ENCODE measurements around the gene REM2.
A peak's percentile ranks its signal among the peaks of the same experiment; 100 is the strongest.

The REM2 gene

DNA sequence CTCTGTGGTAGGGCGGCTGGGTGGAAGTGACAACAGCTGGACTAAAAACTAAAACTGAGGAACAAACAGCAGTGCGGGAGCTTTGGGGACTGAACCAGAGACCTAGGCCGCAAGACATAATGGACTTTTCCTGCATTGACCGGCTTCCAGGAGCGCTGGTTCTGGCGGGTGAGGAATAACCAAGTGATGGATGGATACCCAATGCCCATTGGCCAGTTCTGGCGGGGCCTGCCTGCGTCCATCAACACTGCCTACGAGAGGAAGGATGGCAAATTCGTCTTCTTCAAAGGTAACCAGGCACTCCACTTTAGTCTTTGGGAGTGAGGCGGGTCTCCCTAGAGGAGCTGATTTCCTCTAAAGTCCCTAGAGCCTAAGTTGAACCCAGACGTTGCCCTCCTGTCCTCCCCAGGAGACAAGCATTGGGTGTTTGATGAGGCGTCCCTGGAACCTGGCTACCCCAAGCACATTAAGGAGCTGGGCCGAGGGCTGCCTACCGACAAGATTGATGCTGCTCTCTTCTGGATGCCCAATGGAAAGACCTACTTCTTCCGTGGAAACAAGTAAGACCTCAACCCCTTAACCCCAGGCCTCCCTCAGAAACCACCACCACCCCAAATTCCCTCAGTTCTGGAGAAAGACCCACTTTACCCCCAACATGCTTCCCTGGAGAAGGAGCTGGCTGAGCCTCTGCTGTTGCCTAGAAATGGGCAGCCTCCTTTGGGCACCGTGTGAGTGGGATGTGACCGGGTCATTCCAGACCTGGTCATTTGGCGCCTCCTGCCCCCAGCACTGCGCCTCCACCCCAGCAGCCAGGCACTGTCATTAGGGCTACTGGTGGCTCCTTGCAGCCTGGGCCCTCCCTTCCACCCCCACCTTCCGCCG lies 38.6 kb upstream of the REM2 start:
- ChIA-PET CTCF (interaction anchor here (0.7 to 9.8 kb wide), 9 partner anchors 9 to 274 kb away, joined by 3 to 49 read pairs (median 4); partner anchors contain the start of gene ABHD4), POLR2A (no interaction called here)
- DNase-seq (ENCODE audit: extremely low spot score), result no peak
- TF ChIP-seq, protein P1, sequence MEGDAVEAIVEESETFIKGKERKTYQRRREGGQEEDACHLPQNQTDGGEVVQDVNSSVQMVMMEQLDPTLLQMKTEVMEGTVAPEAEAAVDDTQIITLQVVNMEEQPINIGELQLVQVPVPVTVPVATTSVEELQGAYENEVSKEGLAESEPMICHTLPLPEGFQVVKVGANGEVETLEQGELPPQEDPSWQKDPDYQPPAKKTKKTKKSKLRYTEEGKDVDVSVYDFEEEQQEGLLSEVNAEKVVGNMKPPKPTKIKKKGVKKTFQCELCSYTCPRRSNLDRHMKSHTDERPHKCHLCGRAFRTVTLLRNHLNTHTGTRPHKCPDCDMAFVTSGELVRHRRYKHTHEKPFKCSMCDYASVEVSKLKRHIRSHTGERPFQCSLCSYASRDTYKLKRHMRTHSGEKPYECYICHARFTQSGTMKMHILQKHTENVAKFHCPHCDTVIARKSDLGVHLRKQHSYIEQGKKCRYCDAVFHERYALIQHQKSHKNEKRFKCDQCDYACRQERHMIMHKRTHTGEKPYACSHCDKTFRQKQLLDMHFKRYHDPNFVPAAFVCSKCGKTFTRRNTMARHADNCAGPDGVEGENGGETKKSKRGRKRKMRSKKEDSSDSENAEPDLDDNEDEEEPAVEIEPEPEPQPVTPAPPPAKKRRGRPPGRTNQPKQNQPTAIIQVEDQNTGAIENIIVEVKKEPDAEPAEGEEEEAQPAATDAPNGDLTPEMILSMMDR (IDR thresholded peaks at IDR 0.05; ENCODE audit: control extremely low read depth, extremely low read depth, low read depth, missing control alignments), result no peak

DNA sequence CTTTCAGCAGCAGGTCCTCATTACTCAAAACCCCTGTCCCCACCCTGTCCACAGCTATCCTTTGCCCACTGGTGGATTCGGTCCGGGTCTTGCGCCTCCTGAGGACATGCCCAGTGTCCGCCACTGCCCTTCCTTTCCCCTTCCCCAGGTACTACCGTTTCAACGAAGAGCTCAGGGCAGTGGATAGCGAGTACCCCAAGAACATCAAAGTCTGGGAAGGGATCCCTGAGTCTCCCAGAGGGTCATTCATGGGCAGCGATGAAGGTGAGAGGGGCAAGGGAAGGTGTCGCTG lies 38.0 kb upstream of the REM2 start:
- ChIA-PET CTCF (interaction anchor here (0.6 to 9.8 kb wide), 11 partner anchors 8 to 274 kb away, joined by 3 to 49 read pairs (median 4); partner anchors contain the start of gene ABHD4), POLR2A (no interaction called here)
- TF ChIP-seq, protein P1 (IDR thresholded peaks at IDR 0.05; ENCODE audit: control extremely low read depth, extremely low read depth, low read depth, missing control alignments), result no peak
- no peak for DNase-seq (ENCODE audit: extremely low spot score)

DNA sequence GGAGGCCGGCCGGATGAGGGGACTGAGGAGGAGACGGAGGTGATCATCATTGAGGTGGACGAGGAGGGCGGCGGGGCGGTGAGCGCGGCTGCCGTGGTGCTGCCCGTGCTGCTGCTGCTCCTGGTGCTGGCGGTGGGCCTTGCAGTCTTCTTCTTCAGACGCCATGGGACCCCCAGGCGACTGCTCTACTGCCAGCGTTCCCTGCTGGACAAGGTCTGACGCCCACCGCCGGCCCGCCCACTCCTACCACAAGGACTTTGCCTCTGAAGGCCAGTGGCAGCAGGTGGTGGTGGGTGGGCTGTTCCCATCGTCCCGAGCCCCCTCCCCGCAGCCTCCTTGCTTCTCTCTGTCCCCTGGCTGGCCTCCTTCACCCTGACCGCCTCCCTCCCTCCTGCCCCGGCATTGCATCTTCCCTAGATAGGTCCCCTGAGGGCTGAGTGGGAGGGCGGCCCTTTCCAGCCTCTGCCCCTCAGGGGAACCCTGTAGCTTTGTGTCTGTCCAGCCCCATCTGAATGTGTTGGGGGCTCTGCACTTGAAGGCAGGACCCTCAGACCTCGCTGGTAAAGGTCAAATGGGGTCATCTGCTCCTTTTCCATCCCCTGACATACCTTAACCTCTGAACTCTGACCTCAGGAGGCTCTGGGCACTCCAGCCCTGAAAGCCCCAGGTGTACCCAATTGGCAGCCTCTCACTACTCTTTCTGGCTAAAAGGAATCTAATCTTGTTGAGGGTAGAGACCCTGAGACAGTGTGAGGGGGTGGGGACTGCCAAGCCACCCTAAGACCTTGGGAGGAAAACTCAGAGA lies 37.0 kb upstream of the REM2 start:
- POLR2A ChIA-PET, result no interaction called here
- CTCF ChIA-PET, result interaction anchor here (0.9 to 17.4 kb wide), 6 partner anchors 9 to 68 kb away, joined by 3 to 262 read pairs (median 8); partner anchors contain the start of gene SLC7A7
- TF ChIP-seq, protein P1 (IDR thresholded peaks at IDR 0.05; ENCODE audit: control extremely low read depth, extremely low read depth, low read depth, missing control alignments), result no peak
- DNase-seq (ENCODE audit: extremely low spot score), result no peak

DNA sequence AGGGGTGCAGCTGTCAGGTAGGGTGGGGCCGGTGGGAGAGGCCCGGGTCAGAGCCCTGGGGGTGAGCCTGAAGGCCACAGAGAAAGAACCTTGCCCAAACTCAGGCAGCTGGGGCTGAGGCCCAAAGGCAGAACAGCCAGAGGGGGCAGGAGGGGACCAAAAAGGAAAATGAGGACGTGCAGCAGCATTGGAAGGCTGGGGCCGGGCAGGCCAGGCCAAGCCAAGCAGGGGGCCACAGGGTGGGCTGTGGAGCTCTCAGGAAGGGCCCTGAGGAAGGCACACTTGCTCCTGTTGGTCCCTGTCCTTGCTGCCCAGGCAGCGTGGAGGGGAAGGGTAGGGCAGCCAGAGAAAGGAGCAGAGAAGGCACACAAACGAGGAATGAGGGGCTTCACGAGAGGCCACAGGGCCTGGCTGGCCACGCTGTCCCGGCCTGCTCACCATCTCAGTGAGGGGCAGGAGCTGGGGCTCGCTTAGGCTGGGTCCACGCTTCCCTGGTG lies 36.2 kb upstream of the REM2 start:
- POLR2A ChIA-PET, result no interaction called here
- TF ChIP-seq, protein P1 (IDR thresholded peaks at IDR 0.05; ENCODE audit: control extremely low read depth, extremely low read depth, low read depth, missing control alignments), result no peak
- DNase-seq (ENCODE audit: extremely low spot score), result no peak
- CTCF ChIA-PET, result interaction anchor here (0.9 to 17.4 kb wide), 2 partner anchors 29 to 189 kb away, joined by 4 to 262 read pairs; partner anchors contain the start of gene SLC7A7

DNA sequence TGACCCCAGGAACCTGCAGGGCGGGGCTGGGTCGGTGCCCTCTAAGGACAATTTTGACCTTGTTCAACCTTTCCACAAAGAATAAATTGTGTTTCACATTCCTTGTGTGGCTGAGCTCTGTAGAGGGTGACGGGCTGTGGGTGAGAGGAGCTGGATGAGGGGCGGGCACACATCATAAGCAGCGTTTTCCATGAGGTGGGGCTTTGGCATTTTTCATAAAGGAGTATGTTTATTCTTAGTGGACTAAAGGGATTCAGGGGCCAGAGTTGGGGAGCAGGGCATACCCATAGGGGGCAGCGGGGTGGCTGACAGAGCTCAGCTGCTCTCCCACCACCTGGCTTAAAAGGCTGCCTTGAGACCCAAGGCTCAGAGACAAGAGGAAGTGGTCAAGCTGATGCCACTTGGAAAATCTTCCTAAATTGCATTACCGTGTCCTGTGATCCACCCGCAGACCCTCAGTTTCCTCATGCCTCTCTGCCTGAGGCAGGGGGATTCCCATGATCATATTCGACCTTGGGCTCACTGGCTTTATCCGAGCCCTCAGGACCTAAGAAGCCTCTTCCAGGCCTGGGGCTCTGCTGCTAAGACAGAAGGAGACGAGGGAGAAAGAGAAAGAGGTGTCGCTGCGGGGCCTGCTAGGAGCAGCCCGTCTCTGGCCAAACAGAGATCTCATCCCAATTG lies 35.2 kb upstream of the REM2 start:
- ChIA-PET POLR2A (no interaction called here), CTCF (interaction anchor here (0.9 to 17.4 kb wide), 8 partner anchors 13 to 292 kb away, joined by 3 to 262 read pairs (median 6); partner anchors contain the start of gene SLC7A7)
- DNase-seq (ENCODE audit: extremely low spot score), result no peak
- TF ChIP-seq, protein P1 (IDR thresholded peaks at IDR 0.05; ENCODE audit: control extremely low read depth, extremely low read depth, low read depth, missing control alignments), result peak; percentile 18
